H1 (cell line): ENCODE measurements around the gene KCTD2. TPM values are rescaled to one million over a fixed set of nuclear protein-coding genes. Genes with fewer than 3 reads are reported as not detected.

Source experiments
- CTCF ChIA-PET: fragments of 300-600 bp; sonication (Branson Sonifier 250); formaldehyde crosslinking; loops from one replicate; lab custom pipeline; 2021; ENCODE audit not compliant: partially characterized antibody; lab: Charles Lee
- POLR2A ChIA-PET: fragments of 300-600 bp; sonication (Branson Sonifier 250); formaldehyde crosslinking; loops from one replicate; lab custom pipeline; 2021; ENCODE audit warnings: inconsistent platforms; ENCODE audit not compliant: partially characterized antibody; lab: Charles Lee
- DNase-seq, 2 experiments: peaks; one replicate each; pipeline versions ENCODE4 v3.0.0 to v3.0.0-alpha.2; 2010 to 2022; ENCODE audit warnings: low spot score in 2 of 2, low read depth in 1 of 2, mixed read lengths in 1 of 2
- FAIRE-seq: peaks from 2 replicates; lab custom pipeline; 2011; peaks lifted over from hg19 to GRCh38; lab: Jason Lieb, UNC
- H2AFZ ChIP-seq: 2 replicates; pipeline ENCODE4 v1.8.1; 2012; ENCODE audit warnings: low read length, inconsistent platforms
- H2AK5ac ChIP-seq: 2 replicates; pipeline ENCODE4 v1.6.1; 2013; ENCODE audit warnings: low read depth, low read length
- H2BK120ac ChIP-seq: replicated peaks from 2 replicates; pipeline ENCODE3; 2013; ENCODE audit warnings: low read depth, low read length, inconsistent platforms
- H2BK12ac ChIP-seq: 2 replicates; pipeline ENCODE4 v1.6.1; 2013; ENCODE audit warnings: low read depth, low read length
- H2BK15ac ChIP-seq: 2 replicates; pipeline ENCODE4 v1.6.1; 2013; ENCODE audit warnings: low read length
- H2BK20ac ChIP-seq: 2 replicates; pipeline ENCODE4 v1.6.1; 2013; ENCODE audit warnings: low read length
- H2BK5ac ChIP-seq: 2 replicates; pipeline ENCODE4 v1.6.1; 2013; ENCODE audit warnings: low read depth, low read length
- H3K14ac ChIP-seq: 2 replicates; pipeline ENCODE4 v1.6.1; 2013; ENCODE audit warnings: inconsistent platforms; ENCODE audit not compliant: insufficient read length
- H3K18ac ChIP-seq: 2 replicates; pipeline ENCODE4 v1.6.1; 2013; ENCODE audit warnings: low read length; ENCODE audit errors: extremely low read depth
- H3K23ac ChIP-seq: 2 replicates; pipeline ENCODE4 v1.6.1; 2013; ENCODE audit warnings: inconsistent platforms; ENCODE audit not compliant: insufficient read length
- H3K23me2 ChIP-seq: 2 replicates; pipeline ENCODE4 v1.6.1; 2013; ENCODE audit warnings: low read depth, low read length
- H3K27ac ChIP-seq: 2 replicates; pipeline ENCODE4 v1.6.1; 2011; ENCODE audit warnings: low read depth, low read length, inconsistent platforms
- H3K27me3 ChIP-seq, 4 experiments: replicated peaks in 1 of 4; 1 replicate in 1 of 4; 2 replicates in 3 of 4; pipeline versions ENCODE4 v1.6.1 to v1.8.1; 2011 to 2013; ENCODE audit warnings: low read length in 3 of 4, mild to moderate bottlenecking in 3 of 4, inconsistent platforms in 2 of 4, mixed read lengths in 2 of 4, moderate library complexity in 1 of 4; ENCODE audit not compliant: control insufficient read depth in 3 of 4, insufficient read depth in 3 of 4; ENCODE audit errors: extremely low read depth in 1 of 4
- H3K36me3 ChIP-seq, 4 experiments: 2 replicates each; pipeline versions ENCODE4 v1.6.1 to v1.8.1; 2011 to 2013; ENCODE audit warnings: mild to moderate bottlenecking in 4 of 4, low read length in 3 of 4, moderate library complexity in 2 of 4, control low read depth in 1 of 4, inconsistent platforms in 1 of 4; ENCODE audit not compliant: insufficient read depth in 4 of 4, control insufficient read depth in 2 of 4
- H3K4ac ChIP-seq: replicated peaks from 2 replicates; pipeline ENCODE3; 2013; ENCODE audit warnings: low read length, low read depth, mixed read lengths, inconsistent platforms; ENCODE audit not compliant: insufficient read length
- H3K4me1 ChIP-seq, 4 experiments: replicated peaks in 1 of 4; 1 replicate in 1 of 4; 2 replicates in 3 of 4; pipeline versions ENCODE4 v1.6.1 to v1.8.1; 2011 to 2013; ENCODE audit warnings: low read length in 3 of 4, inconsistent platforms in 2 of 4, mixed read lengths in 1 of 4; ENCODE audit not compliant: insufficient read depth in 4 of 4, control insufficient read depth in 3 of 4
- H3K4me2 ChIP-seq, 2 experiments: 2 replicates each; pipeline versions ENCODE4 v1.6.1 to v1.8.1; 2011 to 2013; ENCODE audit warnings: low read depth in 2 of 2, low read length in 2 of 2, control low read depth in 1 of 2, inconsistent platforms in 1 of 2, mild to moderate bottlenecking in 1 of 2; ENCODE audit not compliant: insufficient read depth in 1 of 2
- H3K4me3 ChIP-seq, 4 experiments: fragments of 200-600, 300-600 bp in 1 of 4; sonication (generic), shearing (Covaris generic), sonication (Bioruptor Twin) in 1 of 4; 2 replicates each; pipeline versions ENCODE4 v1.5.1 to v1.8.1; 2011 to 2016; ENCODE audit warnings: low read length in 4 of 4, low read depth in 3 of 4, control low read depth in 2 of 4, inconsistent platforms in 2 of 4, mild to moderate bottlenecking in 2 of 4, mixed read lengths in 1 of 4, moderate library complexity in 1 of 4; ENCODE audit not compliant: insufficient read depth in 2 of 4; ENCODE audit errors: extremely low read depth in 1 of 4
- H3K56ac ChIP-seq: replicated peaks from 2 replicates; pipeline ENCODE3; 2013; ENCODE audit warnings: low read depth, mild to moderate bottlenecking, mixed read lengths, low read length, inconsistent platforms; ENCODE audit not compliant: insufficient read length
- H3K79me1 ChIP-seq: 2 replicates; pipeline ENCODE4 v1.6.1; 2013; ENCODE audit warnings: low read depth, low read length, control low read depth
- H3K79me2 ChIP-seq, 2 experiments: 2 replicates each; pipeline versions ENCODE4 v1.6.1 to v1.8.1; 2012 to 2013; ENCODE audit warnings: low read length in 2 of 2, mild to moderate bottlenecking in 2 of 2, inconsistent platforms in 1 of 2; ENCODE audit not compliant: insufficient read depth in 2 of 2, control insufficient read depth in 1 of 2
- H3K9ac ChIP-seq, 4 experiments: replicated peaks in 1 of 4; 1 replicate in 1 of 4; 2 replicates in 3 of 4; pipeline versions ENCODE4 v1.6.1 to v1.8.1; 2011 to 2013; ENCODE audit warnings: low read depth in 3 of 4, low read length in 3 of 4, control low read depth in 2 of 4, mild to moderate bottlenecking in 2 of 4, moderate library complexity in 2 of 4, inconsistent platforms in 1 of 4; ENCODE audit errors: extremely low read depth in 1 of 4
- H3K9me3 ChIP-seq, 2 experiments: 2 replicates each; pipeline versions ENCODE4 v1.6.1 to v1.8.1; 2012 to 2013; ENCODE audit warnings: mild to moderate bottlenecking in 2 of 2, moderate library complexity in 2 of 2, control low read depth in 1 of 2, inconsistent platforms in 1 of 2, low read depth in 1 of 2, low read length in 1 of 2, mixed read lengths in 1 of 2; ENCODE audit not compliant: insufficient read depth in 2 of 2
- H4K20me1 ChIP-seq, 2 experiments: replicated peaks in 1 of 2; 2 replicates each; pipeline versions ENCODE3 to v1.8.1; 2011 to 2013; ENCODE audit warnings: inconsistent platforms in 2 of 2, low read length in 2 of 2, mild to moderate bottlenecking in 1 of 2; ENCODE audit not compliant: insufficient read depth in 2 of 2, control insufficient read depth in 1 of 2
- H4K5ac ChIP-seq: 2 replicates; pipeline ENCODE4 v1.6.1; 2013; ENCODE audit warnings: low read length, low read depth, mixed read lengths, inconsistent platforms; ENCODE audit not compliant: insufficient read length
- H4K8ac ChIP-seq: 2 replicates; pipeline ENCODE4 v1.8.0; 2013; ENCODE audit warnings: mild to moderate bottlenecking, moderate library complexity, low read length, inconsistent platforms; ENCODE audit not compliant: insufficient read depth; ENCODE audit errors: extremely low read depth
- H4K91ac ChIP-seq: replicated peaks from 2 replicates; pipeline ENCODE3; 2013; ENCODE audit warnings: low read length, mixed read lengths, inconsistent platforms; ENCODE audit not compliant: insufficient read length
- CBX5 ChIP-seq: fragments of 300-800, 300-1000 bp; sonication (generic); IDR thresholded peaks from 2 replicates; pipeline ENCODE4 v1.7.1; 2016; ENCODE audit warnings: antibody characterized with exemption, low read length, low read depth
- CTBP2 ChIP-seq: IDR thresholded peaks from 2 replicates; pipeline ENCODE4 v1.7.0; 2011; ENCODE audit warnings: borderline replicate concordance, mild to moderate bottlenecking, moderate library complexity, mixed read lengths, low read length; ENCODE audit not compliant: insufficient read depth, insufficient read length
- CTCF ChIP-seq, 3 experiments: IDR thresholded peaks; 1 replicate in 2 of 3; 2 replicates in 1 of 3; pipeline versions ENCODE4 v1.5.1 to v1.6.1; 2011; ENCODE audit warnings: low read length in 3 of 3, mild to moderate bottlenecking in 3 of 3, inconsistent platforms in 2 of 3, low read depth in 1 of 3, moderate library complexity in 1 of 3; ENCODE audit not compliant: insufficient read depth in 1 of 3; ENCODE audit errors: control extremely low read depth in 1 of 3
- EGR1 ChIP-seq: IDR thresholded peaks from 2 replicates; pipeline ENCODE4 v1.6.1; 2011; ENCODE audit warnings: low read depth, low read length, borderline replicate concordance
- HDAC6 ChIP-seq: IDR thresholded peaks from one replicate; pipeline ENCODE4 v1.7.1; 2012; ENCODE audit warnings: low read depth, mild to moderate bottlenecking, inconsistent platforms, low read length, moderate library complexity
- KDM5A ChIP-seq: fragments of 200-600 bp; IDR thresholded peaks from 2 replicates; pipeline ENCODE4 v1.7.1; 2012; ENCODE audit warnings: mild to moderate bottlenecking, low read length, inconsistent platforms, mixed read lengths
- POU5F1 ChIP-seq: IDR thresholded peaks from 2 replicates; pipeline ENCODE4 v1.6.1; 2011; ENCODE audit warnings: low read depth, mild to moderate bottlenecking, low read length, moderate library complexity
- RAD21 ChIP-seq, 2 experiments: IDR thresholded peaks in 1 of 2; conservative IDR thresholded peaks in 1 of 2; 2 replicates each; pipeline ENCODE4 v1.6.1; 2011; ENCODE audit warnings: low read depth in 2 of 2, low read length in 2 of 2, improper control_type of control experiment in 1 of 2, inconsistent platforms in 1 of 2, mild to moderate bottlenecking in 1 of 2, moderate library complexity in 1 of 2
- TCF12 ChIP-seq: IDR thresholded peaks from 2 replicates; pipeline ENCODE4 v1.6.1; 2011; ENCODE audit warnings: low read depth, mild to moderate bottlenecking, low read length
- WGBS, 2 experiments: shearing (Covaris generic) in 1 of 2; methylation state at CpG; one replicate each; pipeline versions ENCODE4 v1.1.6 to v1.1.7; 2013 to 2015; ENCODE audit warnings: low lambda C conversion rate in 2 of 2, mixed read lengths in 2 of 2, inconsistent platforms in 1 of 2, low coverage in 1 of 2, missing lambda C conversion rate in 1 of 2; ENCODE audit not compliant: insufficient replicate concordance in 2 of 2, insufficient coverage in 1 of 2, insufficient read length in 1 of 2; ENCODE audit errors: extremely low coverage in 1 of 2, missing lambda C conversion rate in 1 of 2; 5-methylcytosine and 5-hydroxymethylcytosine counted together
- polyA plus RNA-seq, 7 experiments: library from polyadenylated mRNA; depleted of rRNA in 3 of 7; stranded (reverse) in 5 of 7; unstranded in 2 of 7; fragments of >200 nt in 5 of 7; fragments of 200-250 nt in 2 of 7; gene quantifications; 1 replicate in 5 of 7; 2 replicates in 1 of 7; 4 replicates in 1 of 7; pipeline versions ENCODE4 v1.2.1 to v1.2.3, GENCODE V29; 2011 to 2013; ENCODE audit warnings: missing spikeins in 2 of 7, mixed read lengths in 2 of 7
- total RNA-seq: library from RNA; stranded (reverse); fragmentation: NEBNext Ultra II Directional; extraction: Animal tissue kit (Norgen Biotek cat#: 25700); gene quantifications from 2 replicates; pipeline ENCODE4 v1.2.1, GENCODE V29; 2021

Gene KCTD2
- total and polyA plus RNA-seq, 2 of the 8 experiments (the other 6 are each of a cell fraction or from before 2014, with no cell fraction given): 33.7 to 36.8 TPM

- Histone ChIP-seq H2BK15ac (no peak overlapping the region), H2BK5ac (no peak overlapping the region), H3K14ac (no peak overlapping the region), H2AFZ (no peak overlapping the region), H2BK20ac (no peak overlapping the region), H3K9me3 (no peaks in the 10 kb centered on the region), H3K9ac (no peak overlapping the region; a peak in 1 of 7 replicates), H3K27me3 (no peaks in the 10 kb centered on the region), H3K4me1 (peaks cover 3 to 19% (median 17%) of the 10 kb centered on the region in 4 experiments), H2BK12ac (no peak overlapping the region), H3K4ac (no peak overlapping the region), H4K8ac (no peak overlapping the region), H4K5ac (no peak overlapping the region), H3K36me3 (no peaks in the 10 kb centered on the region), H2AK5ac (no peak overlapping the region), H3K23me2 (peaks cover 11% of the 10 kb centered on the region; the same call in 1 of the 2 replicates), H2BK120ac (no peak overlapping the region), H3K18ac (no peak overlapping the region; the same call in 1 of the 2 replicates), H3K56ac (no peak overlapping the region), H3K4me3 (no peak overlapping the region), H3K23ac (no peak overlapping the region), H3K79me1 (peaks cover 3% of the 10 kb centered on the region; the same call in 1 of the 2 replicates), H3K79me2 (no peaks in the 10 kb centered on the region), H3K4me2 (no peak overlapping the region), H3K27ac (no peak overlapping the region), H4K91ac (no peak overlapping the region), H4K20me1 (no peaks in the 10 kb centered on the region)
- WGBS, 2 experiments: 88% methylated on average over 14 of the region's 14 CpGs; no CpG with 5 or more reads in 1 of the 2 experiments
- ChIA-PET CTCF (interaction anchor here (0.6 to 1.7 kb wide), 6 partner anchors 20 to 239 kb away, joined by 3 to 6 read pairs (median 4); no protein-coding TSS in a partner anchor), POLR2A (interaction anchor here (1.0 kb wide), 1 partner anchor 21 kb away, joined by 4 read pairs; no protein-coding TSS in a partner anchor)
- FAIRE-seq: no peak
- DNase-seq: no peak
- TF ChIP-seq CBX5 (no peak), CTCF (IDR thresholded peaks at IDR 0.05; ENCODE audit: control extremely low read depth in 1 of 3, insufficient read depth in 1 of 3, low read depth in 1 of 3, low read length in 3 of 3) (no peak), EGR1 (no peak), POU5F1 (no peak), CTBP2 (no peak), TCF12 (no peak), KDM5A (no peak), HDAC6 (no peak), RAD21 (IDR thresholded peaks at IDR 0.05 in 1 of 2, conservative IDR thresholded peaks at IDR 0.05 in 1 of 2; ENCODE audit: low read depth in 2 of 2, low read length in 2 of 2) (no peak)
These were observed 37.1 kb downstream of the KCTD2 start for GRCh38 chr17:75084039-75084660.
